ENCODE measurements around the gene TRMT10C. TPM values are rescaled to one million over a fixed set of nuclear protein-coding genes. Genes with fewer than 3 reads are reported as not detected.
A peak's percentile ranks its signal among the peaks of the same experiment; 100 is the strongest.
"Not testable (repeated sequence)": the region's sequence is repeated elsewhere in the genome, so short reads cannot be mapped to it uniquely, and the experiment has no call there.

Gene TRMT10C
- polyA plus RNA-seq, 1 donor from 2014 or later = 39.8 TPM

DNA sequence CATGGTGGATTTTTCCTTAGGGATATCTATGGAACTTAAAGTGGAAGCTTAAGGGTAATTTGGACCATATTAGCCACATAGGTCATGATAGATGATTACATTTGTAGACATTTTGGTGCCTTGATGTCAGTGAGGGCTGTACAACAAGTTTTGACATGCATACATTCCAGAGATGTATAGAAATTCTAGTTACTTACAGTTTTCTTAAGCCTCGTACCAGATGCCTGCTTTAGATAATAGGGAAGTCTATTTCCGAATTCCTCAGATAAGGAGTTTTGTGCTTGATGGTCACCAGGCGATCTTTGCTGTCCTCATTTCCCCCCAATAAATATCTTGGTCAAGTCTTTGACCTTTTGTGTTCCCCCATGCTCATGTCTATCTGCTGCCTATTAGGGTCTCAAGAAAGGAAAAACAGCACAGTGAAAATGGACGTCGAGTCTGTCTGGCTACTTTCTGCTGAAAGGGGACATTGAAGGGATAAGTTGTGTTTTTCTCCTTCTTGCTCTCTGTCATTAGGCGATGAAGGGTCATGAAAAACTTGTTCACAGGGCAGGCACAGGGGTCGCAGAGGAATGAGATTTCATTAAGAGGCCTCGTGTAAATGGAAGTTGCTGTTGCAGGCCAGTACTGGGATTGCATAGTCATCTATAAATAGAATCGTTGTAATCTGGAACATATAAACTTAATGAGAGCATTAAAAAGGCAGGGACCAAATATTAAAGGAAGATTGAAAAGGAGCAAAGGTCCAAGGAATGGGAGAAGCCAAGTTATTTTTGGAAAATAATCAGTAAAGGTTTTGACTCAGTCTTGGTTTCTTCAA lies 28.7 kb upstream of the TRMT10C start:
- Mint-ChIP-seq H3K4me1 (peaks cover 0 to 5% (median 4%) of the 10 kb centered on the region in 3 donors), H3K27me3 (no peaks in the 10 kb centered on the region), H3K27ac (no peak overlapping the region), H3K4me3 (no peak overlapping the region), H3K9me3 (no peaks in the 10 kb centered on the region), H3K36me3 (peaks cover 1% of the 10 kb centered on the region)

GRCh38 chr3:101533603-101533968 lies 28.1 kb upstream of the TRMT10C start:
- Mint-ChIP-seq H3K9me3 (no peaks in the 10 kb centered on the region), H3K27me3 (no peaks in the 10 kb centered on the region), H3K27ac (no peak overlapping the region), H3K36me3 (peaks cover 1% of the 10 kb centered on the region), H3K4me3 (no peak overlapping the region), H3K4me1 (peaks cover 0 to 5% (median 4%) of the 10 kb centered on the region in 3 donors)

- Mint-ChIP-seq H3K9me3 (peaks cover 0 to 2% (median 0%) of the 10 kb centered on the region in 3 donors), H3K36me3 (peaks cover 1% of the 10 kb centered on the region), H3K4me1 (peaks cover 0 to 4% (median 4%) of the 10 kb centered on the region in 3 donors), H3K4me3 (no peak overlapping the region), H3K27me3 (peaks cover 3% of the 10 kb centered on the region), H3K27ac (no peak overlapping the region)
Observed at GRCh38 chr3:101535221-101535620, 26.4 kb upstream of the TRMT10C start.

DNA sequence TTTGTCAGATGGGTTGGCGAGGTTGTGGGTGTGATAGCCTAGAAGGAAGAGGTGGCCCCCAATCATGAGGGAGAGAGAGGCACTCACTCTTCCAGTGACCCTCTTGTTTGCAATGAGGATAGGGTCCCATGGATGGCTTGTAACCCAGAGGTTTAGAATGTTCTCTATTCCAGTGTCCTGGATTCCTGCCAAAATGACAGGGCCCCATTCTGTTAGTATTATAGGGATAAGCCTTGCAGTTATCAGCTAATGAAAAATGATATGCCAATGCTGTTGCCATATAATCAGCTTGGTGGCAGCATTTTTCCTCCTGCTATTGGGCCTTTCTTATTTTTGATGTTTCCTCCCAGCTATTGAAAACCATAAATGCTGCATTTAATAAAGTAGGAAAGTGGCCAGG lies 25.4 kb upstream of the TRMT10C start:
- no peak overlapping the region for H3K4me3 Mint-ChIP-seq
- H3K27me3 Mint-ChIP-seq = peaks cover 3% of the 10 kb centered on the region
- peaks cover 0 to 2% (median 0%) of the 10 kb centered on the region in 3 donors for H3K9me3 Mint-ChIP-seq
- no peak overlapping the region for H3K27ac Mint-ChIP-seq
- peaks cover 0 to 4% (median 4%) of the 10 kb centered on the region in 3 donors for H3K4me1 Mint-ChIP-seq
- H3K36me3 Mint-ChIP-seq = peaks cover 1% of the 10 kb centered on the region

DNA sequence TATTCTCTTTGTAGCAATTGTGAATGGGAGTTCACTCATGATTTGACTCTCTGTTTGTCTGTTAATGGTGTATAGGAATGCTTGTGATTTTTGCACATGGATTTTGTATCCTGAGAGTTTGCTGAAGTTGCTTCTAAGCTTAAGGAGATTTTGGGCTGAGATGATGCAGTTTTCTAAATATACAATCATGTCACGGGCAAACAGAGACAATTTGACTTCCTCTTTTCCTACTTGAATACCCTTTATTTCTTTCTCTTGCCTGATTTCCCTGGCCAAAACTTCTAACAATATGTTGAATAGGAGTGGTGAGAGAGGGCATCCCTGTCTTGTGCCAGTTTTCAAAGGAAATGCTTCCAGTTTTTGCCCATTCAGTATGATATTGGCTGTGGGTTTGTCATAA lies 24.7 kb upstream of the TRMT10C start:
- peak overlapping the region in 1 of 4 donors; percentile 7 for H3K4me3 Mint-ChIP-seq
- H3K27me3 Mint-ChIP-seq, H3K36me3 Mint-ChIP-seq, H3K27ac Mint-ChIP-seq, H3K4me1 Mint-ChIP-seq, H3K9me3 Mint-ChIP-seq: not testable (repeated sequence)

GRCh38 chr3:101542957-101543356 lies 18.7 kb upstream of the TRMT10C start:
- Mint-ChIP-seq H3K9me3 (peaks cover 0 to 2% (median 0%) of the 10 kb centered on the region in 3 donors), H3K27me3 (peaks cover 3% of the 10 kb centered on the region), H3K4me3 (no peak overlapping the region), H3K36me3 (no peaks in the 10 kb centered on the region), H3K27ac (no peak overlapping the region), H3K4me1 (peaks cover 0 to 1% (median 0%) of the 10 kb centered on the region in 3 donors)

DNA sequence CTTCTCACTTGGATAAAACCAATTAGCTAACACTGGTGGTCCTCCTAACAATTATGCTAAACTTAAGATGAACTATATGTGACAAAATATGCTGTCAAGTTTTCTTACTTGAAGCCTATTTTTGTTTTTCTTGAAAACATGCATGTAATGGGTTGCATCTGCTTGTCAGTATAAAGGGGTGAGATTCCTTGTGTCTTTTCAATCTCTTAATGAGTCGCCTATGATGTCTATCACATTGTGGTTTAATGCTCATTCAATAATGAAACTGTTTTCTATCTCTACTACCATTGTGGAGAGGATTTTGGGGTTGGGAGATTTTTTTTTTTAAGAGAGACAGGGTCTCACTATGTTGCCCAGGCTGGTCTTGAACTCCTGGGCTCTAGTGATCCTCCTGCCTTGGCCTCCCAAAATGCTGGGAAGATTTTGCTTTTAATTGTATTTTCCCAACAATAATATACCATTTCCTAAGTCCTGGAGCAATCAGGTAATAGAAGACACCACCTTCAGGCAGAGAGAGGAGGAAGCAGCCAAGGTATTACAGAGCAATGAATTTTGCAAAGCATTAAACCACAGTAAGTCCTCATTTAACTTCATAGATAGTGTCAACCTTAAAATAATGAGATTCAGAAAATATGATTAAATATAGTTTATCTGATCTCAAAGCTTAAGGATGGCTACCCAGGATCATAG lies 17.4 kb upstream of the TRMT10C start:
- Mint-ChIP-seq H3K4me3 (no peak overlapping the region), H3K27ac (no peak overlapping the region), H3K27me3 (peaks cover 3% of the 10 kb centered on the region), H3K9me3 (peaks cover 0 to 2% (median 0%) of the 10 kb centered on the region in 3 donors), H3K4me1 (peaks cover 0 to 1% (median 0%) of the 10 kb centered on the region in 3 donors), H3K36me3 (no peaks in the 10 kb centered on the region)

- H3K36me3 Mint-ChIP-seq = no peaks in the 10 kb centered on the region
- no peaks in the 10 kb centered on the region for H3K9me3 Mint-ChIP-seq
- H3K27ac Mint-ChIP-seq = peak overlapping the region in 1 of 3 donors; percentile 4
- no peak overlapping the region for H3K4me3 Mint-ChIP-seq
- no peaks in the 10 kb centered on the region for H3K27me3 Mint-ChIP-seq
- peaks cover 0 to 1% (median 0%) of the 10 kb centered on the region in 3 donors for H3K4me1 Mint-ChIP-seq
Observed at GRCh38 chr3:101548527-101549105, 13.1 kb upstream of the TRMT10C start.

GRCh38 chr3:101549473-101549872 lies 12.2 kb upstream of the TRMT10C start:
- Mint-ChIP-seq H3K4me3 (no peak overlapping the region), H3K27me3 (peaks cover 1% of the 10 kb centered on the region), H3K36me3 (no peaks in the 10 kb centered on the region), H3K4me1 (peaks cover 0 to 1% (median 0%) of the 10 kb centered on the region in 3 donors), H3K27ac (no peak overlapping the region), H3K9me3 (no peaks in the 10 kb centered on the region)

DNA sequence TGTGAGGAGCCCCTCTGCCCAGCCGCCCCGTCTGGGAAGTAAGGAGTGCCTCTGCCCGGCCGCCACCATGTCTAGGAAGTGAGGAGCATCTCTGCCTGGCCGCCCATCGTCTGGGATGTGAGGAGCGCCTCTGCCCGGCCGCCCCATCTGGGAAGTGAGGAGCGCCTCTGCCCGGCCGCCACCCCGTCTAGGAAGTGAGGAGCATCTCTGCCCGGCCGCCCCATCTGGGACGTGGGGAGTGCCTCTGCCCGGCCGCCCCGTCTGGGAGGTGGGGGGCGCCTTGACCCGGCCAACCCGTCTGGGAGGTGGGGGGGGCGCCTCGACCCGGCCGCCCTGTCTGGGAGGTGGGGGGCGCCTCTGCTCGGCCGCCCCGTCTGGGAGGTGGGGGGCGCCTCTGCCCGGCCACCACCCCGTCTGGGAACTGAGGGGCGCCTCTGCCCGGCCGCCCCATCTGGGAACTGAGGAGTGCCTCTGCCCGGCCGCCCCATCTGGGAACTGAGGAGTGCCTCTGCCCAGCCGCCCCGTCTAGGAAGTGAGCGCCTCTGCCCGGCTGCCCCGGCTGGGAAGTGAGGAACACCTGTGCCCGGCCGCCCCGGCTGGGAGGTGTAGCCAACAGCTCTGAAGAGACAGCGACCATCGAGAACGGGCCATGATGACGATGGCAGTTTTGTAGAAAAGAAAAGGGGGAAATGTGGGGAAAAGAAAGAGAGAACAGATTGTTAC lies 10.1 kb upstream of the TRMT10C start:
- not testable (repeated sequence) for H3K36me3 Mint-ChIP-seq, H3K27me3 Mint-ChIP-seq, H3K27ac Mint-ChIP-seq, H3K9me3 Mint-ChIP-seq, H3K4me1 Mint-ChIP-seq, H3K4me3 Mint-ChIP-seq

DNA sequence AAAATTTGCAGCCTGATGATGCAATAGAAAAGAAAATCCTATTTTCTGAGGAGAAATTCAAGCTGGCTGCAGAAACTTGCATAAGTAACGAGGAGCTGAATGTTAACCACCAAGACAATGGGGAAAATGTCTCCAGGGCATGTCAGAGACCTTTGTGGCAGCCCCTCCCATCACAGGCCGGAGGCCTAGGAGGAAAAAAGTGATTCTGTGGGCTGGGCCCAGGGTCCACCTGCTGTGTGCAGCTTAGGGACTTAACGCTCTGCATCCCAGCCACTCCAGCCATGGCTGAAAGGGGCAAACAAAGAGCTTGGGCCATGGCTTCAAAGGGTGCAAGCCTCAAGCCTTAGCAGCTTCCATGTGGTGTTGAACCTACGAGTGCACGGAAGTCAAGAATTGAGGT lies 8.3 kb upstream of the TRMT10C start:
- not testable (repeated sequence) for H3K36me3 Mint-ChIP-seq, H3K4me1 Mint-ChIP-seq, H3K27me3 Mint-ChIP-seq, H3K4me3 Mint-ChIP-seq, H3K27ac Mint-ChIP-seq, H3K9me3 Mint-ChIP-seq

GRCh38 chr3:101556064-101556463 lies 5.6 kb upstream of the TRMT10C start:
- H3K27ac Mint-ChIP-seq = no peak overlapping the region
- H3K27me3 Mint-ChIP-seq = peaks cover 9% of the 10 kb centered on the region
- peaks cover 0 to 6% (median 2%) of the 10 kb centered on the region in 3 donors for H3K4me1 Mint-ChIP-seq
- no peaks in the 10 kb centered on the region for H3K36me3 Mint-ChIP-seq
- H3K9me3 Mint-ChIP-seq = no peaks in the 10 kb centered on the region
- no peak overlapping the region for H3K4me3 Mint-ChIP-seq

DNA sequence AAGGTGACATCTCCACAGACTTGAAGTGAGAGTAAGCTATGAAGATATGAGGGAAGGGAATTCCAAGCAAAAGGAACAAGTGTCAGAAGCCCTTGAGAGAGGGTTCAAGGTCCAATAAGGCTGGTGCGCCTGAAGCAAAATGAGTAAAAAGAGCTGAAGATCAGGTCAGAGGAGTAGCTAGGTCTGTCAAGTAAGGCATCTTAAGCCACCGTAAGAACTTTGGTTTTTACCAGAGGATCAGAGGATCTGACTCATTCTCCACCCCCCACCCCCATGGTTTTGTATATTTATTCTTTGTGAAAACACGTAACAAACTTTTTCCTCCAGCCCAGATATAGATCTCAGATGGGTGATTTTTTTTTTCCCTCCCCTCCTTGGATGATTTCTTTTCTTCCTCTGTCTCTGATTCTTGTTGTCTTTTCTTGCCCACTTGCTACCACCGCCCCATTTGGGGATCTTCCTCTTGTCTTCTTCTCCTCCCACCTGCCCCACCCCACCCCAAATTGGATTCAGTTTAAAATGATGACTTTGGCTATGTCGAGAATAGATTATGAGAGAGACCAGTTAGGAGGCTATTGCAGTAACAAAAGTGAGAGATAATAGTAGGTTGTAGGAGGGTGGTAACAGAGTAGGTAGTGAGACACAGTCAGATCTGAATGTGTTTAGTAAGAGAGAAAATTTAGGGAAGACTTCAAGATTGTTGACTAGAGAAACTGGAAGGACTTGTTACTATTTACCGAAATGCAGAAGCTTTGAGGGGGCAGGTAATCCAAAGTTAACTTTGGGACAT lies 6.1 kb downstream of the TRMT10C start:
- Mint-ChIP-seq H3K4me1 (peaks cover 17 to 29% (median 26%) of the 10 kb centered on the region in 3 donors), H3K36me3 (peaks cover 4% of the 10 kb centered on the region), H3K9me3 (no peaks in the 10 kb centered on the region), H3K4me3 (peak overlapping the region in 2 of 4 donors; percentile 13 to 30), H3K27me3 (no peaks in the 10 kb centered on the region), H3K27ac (peak overlapping the region in 2 of 3 donors; percentile 5 to 50)

Measured in IgD-negative memory B cell (primary cell).